ENCODE data around the gene PDIA4.

PDIA4 gene

GRCh38 chr7:148963583-148964482 is 64.5 kb downstream of the PDIA4 start:
- DNase-seq = no peak

GRCh38 chr7:148962823-148963582 is 65.3 kb downstream of the PDIA4 start:
- peak; percentile 93 for DNase-seq

- DNase-seq = no peak
These were observed 65.9 kb downstream of the PDIA4 start for GRCh38 chr7:148962440-148962822.

GRCh38 chr7:148959726-148960125 is 68.6 kb downstream of the PDIA4 start:
- DNase-seq = no peak

- DNase-seq = no peak
These were observed 70.2 kb downstream of the PDIA4 start for GRCh38 chr7:148958061-148958460.

GRCh38 chr7:148954766-148955165 is 73.5 kb downstream of the PDIA4 start:
- DNase-seq = no peak

GRCh38 chr7:148953676-148954075 is 74.6 kb downstream of the PDIA4 start:
- DNase-seq = no peak
